ENCODE measurements around the gene KCTD5. TPM values are rescaled to one million over a fixed set of nuclear protein-coding genes. Genes with fewer than 3 reads are reported as not detected.
"Not testable (repeated sequence)": the region's sequence is repeated elsewhere in the genome, so short reads cannot be mapped to it uniquely, and the experiment has no call there.

The KCTD5 gene
- total RNA-seq, 6 experiments from 2014 or later = 27.1 to 30.9 (median 28.8) TPM

DNA sequence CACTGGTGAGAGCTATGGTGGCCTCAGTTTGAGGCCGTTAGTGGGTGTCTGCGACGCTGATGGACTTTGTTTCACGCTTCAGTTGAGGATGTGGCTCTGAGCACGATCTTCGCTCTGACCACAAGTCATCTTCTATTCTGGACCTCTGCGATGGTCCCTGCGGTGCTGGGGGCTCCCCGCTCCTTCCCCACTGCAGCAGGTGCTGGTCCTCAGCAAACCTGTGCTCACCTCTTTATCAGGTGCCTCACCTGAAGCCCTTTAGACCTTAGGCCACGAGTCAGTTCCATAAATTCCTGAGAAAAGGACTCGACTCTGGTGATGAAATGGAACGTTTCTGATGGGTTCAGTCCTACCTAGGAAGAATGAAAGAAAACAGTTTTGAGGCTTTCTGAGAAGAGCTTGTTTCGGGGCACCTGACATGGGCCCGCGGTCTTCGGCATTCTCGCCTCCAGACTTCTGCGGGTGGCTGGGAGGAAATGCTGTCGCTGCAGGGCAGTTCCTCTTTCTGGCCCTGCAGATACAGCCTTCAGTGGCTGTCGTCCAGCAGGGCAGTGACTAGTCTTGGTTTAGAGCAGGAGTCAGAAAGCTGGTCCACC, 4.7 kb downstream of the KCTD5 start:
- peaks cover 2% of the 10 kb centered on the region for H3K9me3 Mint-ChIP-seq
- no peak for DNase-seq
- H3K4me3 Mint-ChIP-seq = no peak overlapping the region
- H3K4me1 Mint-ChIP-seq (ENCODE audit: low read depth) = peaks cover 3% of the 10 kb centered on the region
- H3K27me3 Mint-ChIP-seq (ENCODE audit: insufficient read depth) = no peaks in the 10 kb centered on the region; the same call in 1 of the 2 replicates
- TF ChIP-seq, protein P1, sequence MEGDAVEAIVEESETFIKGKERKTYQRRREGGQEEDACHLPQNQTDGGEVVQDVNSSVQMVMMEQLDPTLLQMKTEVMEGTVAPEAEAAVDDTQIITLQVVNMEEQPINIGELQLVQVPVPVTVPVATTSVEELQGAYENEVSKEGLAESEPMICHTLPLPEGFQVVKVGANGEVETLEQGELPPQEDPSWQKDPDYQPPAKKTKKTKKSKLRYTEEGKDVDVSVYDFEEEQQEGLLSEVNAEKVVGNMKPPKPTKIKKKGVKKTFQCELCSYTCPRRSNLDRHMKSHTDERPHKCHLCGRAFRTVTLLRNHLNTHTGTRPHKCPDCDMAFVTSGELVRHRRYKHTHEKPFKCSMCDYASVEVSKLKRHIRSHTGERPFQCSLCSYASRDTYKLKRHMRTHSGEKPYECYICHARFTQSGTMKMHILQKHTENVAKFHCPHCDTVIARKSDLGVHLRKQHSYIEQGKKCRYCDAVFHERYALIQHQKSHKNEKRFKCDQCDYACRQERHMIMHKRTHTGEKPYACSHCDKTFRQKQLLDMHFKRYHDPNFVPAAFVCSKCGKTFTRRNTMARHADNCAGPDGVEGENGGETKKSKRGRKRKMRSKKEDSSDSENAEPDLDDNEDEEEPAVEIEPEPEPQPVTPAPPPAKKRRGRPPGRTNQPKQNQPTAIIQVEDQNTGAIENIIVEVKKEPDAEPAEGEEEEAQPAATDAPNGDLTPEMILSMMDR (IDR thresholded peaks at IDR 0.05) = no peak
- H3K36me3 Mint-ChIP-seq (ENCODE audit: low read depth) = peaks cover 3% of the 10 kb centered on the region
- no peak overlapping the region for H3K27ac Mint-ChIP-seq

DNA sequence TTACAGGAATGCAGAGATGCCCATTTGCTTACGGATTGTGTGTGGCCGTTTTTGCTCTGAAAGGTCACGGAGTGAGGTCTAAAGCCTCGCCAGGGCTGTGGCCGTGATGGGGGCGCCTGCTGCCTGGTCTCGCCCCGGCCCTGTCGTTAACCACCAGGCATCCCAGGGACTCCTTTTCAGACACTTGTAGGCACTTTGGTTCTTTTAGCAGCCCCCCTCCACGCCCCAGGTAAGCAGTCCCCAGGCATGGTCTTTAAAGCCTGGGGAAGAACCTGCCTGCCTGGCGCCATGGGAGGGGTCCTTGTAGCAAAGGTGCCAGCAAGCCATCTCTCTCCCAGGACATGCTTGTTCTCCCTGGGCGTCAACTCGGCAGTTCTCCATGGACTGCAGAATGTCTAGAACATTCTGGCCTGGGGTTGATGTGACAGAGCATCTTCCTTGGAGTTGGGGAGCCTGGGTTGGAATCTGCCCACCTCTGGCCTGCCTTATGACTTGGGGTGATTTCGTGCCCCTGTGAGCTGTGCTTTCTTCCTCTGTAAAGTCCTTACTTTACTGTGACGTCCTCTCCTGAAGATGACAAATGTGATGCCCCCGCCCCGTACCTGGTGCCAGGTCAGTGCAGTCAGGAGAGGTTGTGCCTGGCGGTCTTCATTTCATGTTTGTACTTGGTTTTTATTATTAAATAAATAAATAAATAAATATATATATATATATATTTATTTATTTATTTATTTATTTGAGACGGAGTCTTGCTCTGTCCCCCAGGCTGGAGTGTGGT, 5.4 kb downstream of the KCTD5 start:
- no peaks in the 10 kb centered on the region for H3K4me1 Mint-ChIP-seq (ENCODE audit: low read depth)
- H3K27ac Mint-ChIP-seq = no peak overlapping the region
- TF ChIP-seq, protein P1 (IDR thresholded peaks at IDR 0.05) = no peak
- H3K4me3 Mint-ChIP-seq = no peak overlapping the region
- DNase-seq = no peak
- H3K36me3 Mint-ChIP-seq (ENCODE audit: low read depth) = no peaks in the 10 kb centered on the region; the same call in 1 of the 2 replicates
- no peaks in the 10 kb centered on the region for H3K27me3 Mint-ChIP-seq (ENCODE audit: insufficient read depth)
- H3K9me3 Mint-ChIP-seq = no peaks in the 10 kb centered on the region

DNA sequence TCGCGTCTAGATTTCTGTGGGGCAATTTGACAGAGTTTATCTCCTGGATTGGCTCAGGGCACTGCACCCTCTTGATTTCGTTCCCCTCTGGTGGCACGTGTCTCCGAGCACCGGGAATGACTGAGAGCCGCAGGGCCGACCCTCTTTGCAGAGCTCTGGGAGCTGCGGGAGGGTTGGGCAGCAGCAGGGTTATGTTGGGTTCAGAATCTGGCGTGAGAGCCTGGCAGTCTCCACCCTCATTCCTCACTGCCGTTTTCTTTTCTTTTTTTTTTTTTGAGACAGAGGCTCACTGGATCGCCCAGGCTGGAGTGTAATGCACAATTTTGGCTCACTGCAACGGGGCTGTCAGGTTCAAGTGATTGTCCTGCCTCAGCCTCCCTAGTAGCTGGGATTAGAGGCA, 7.1 kb downstream of the KCTD5 start:
- H3K4me1 Mint-ChIP-seq (ENCODE audit: low read depth); H3K9me3 Mint-ChIP-seq; H3K27ac Mint-ChIP-seq; H3K36me3 Mint-ChIP-seq (ENCODE audit: low read depth); H3K27me3 Mint-ChIP-seq (ENCODE audit: insufficient read depth); H3K4me3 Mint-ChIP-seq; DNase-seq: not testable (repeated sequence)

DNA sequence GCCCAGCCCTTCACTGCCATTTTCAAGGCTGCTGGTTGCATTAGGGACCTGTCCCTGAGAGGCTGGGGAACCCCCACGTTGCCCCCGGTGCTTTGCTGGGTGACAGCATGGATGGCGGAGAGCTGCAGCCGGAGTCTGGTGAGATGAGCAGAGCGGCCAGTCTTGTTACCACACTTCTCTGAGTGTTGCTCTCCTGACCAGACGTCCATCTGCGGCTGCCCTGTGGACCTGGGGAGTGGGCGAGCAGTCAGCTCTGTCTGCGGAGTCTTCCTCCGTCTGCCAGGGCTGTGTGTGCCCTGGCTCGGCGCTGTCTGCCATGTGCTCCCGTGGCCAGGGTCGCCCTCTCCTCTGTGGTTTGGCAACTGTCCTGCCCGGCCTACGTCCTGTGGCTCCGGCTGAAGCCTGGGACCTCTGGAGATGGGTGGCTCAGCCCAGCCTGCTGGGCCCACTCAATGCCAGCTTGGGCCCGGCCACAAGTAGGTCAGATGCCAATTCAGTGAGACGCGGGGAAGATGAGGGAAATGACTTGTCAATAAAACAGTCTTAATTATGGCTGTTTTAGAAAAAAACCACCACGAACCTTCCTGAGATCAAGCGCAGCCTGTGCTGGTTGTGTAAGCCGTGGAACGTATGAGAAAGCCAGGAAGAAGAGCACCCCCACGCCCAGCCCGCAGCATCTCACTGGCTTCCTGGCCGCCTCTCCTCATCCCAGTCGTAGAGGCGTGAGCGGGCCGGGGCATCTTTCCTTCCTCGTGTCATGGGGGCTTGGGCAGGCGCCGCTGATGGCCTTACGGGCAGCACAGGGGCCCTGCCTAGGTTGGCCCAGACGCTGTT, 7.9 kb downstream of the KCTD5 start:
- H3K36me3 Mint-ChIP-seq (ENCODE audit: low read depth) = no peaks in the 10 kb centered on the region
- no peak for DNase-seq

DNA sequence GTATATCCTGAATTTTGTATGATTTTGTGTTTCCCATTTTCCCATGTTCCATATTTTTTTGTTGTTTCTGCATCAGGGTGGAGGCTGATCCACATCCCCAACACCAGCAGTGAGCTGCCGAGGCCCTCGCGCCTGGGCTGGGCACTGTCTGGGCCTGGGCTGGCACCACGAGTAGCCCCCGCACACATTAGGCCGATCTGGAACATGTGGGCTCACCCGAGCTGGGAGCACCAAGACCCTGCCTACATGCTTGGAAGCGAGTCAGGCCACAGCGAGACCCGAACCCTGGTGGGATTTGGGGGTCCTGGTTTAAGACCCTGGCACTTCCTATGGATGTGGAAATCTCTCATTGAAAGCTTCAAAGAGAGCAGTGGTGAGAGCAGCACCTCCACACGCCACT, 8.5 kb downstream of the KCTD5 start:
- no peaks in the 10 kb centered on the region for H3K36me3 Mint-ChIP-seq (ENCODE audit: low read depth)
- no peak for DNase-seq
- TF ChIP-seq, protein P1 (IDR thresholded peaks at IDR 0.05) = no peak
- 0 out of 2 replicates have a peak overlapping the region, but pooled peaks have one; percentile 26 for H3K27ac Mint-ChIP-seq
- no peaks in the 10 kb centered on the region for H3K27me3 Mint-ChIP-seq (ENCODE audit: insufficient read depth)
- no peak overlapping the region for H3K4me3 Mint-ChIP-seq
- H3K4me1 Mint-ChIP-seq (ENCODE audit: low read depth) = no peaks in the 10 kb centered on the region
- H3K9me3 Mint-ChIP-seq = no peaks in the 10 kb centered on the region

More for the DNA sequence above, 7.9 kb downstream of the KCTD5 start:
- no peaks in the 10 kb centered on the region for H3K4me1 Mint-ChIP-seq (ENCODE audit: low read depth)
- H3K27me3 Mint-ChIP-seq (ENCODE audit: insufficient read depth) = no peaks in the 10 kb centered on the region
- TF ChIP-seq, protein P1 (IDR thresholded peaks at IDR 0.05) = no peak
- no peaks in the 10 kb centered on the region for H3K9me3 Mint-ChIP-seq
- no peak overlapping the region for H3K27ac Mint-ChIP-seq
- H3K4me3 Mint-ChIP-seq = no peak overlapping the region
